ENCODE results near the gene FNBP1.
"Not testable (repeated sequence)": the region's sequence is repeated elsewhere in the genome, so short reads cannot be mapped to it uniquely, and the experiment has no call there.

Gene FNBP1

GRCh38 chr9:129989740-129990139 lies 53.2 kb downstream of the FNBP1 start:
- no peak for DNase-seq

- DNase-seq = no peak
These were observed 53.7 kb downstream of the FNBP1 start for GRCh38 chr9:129989362-129989708.

- DNase-seq = peak; percentile 29
These were observed 54.2 kb downstream of the FNBP1 start for GRCh38 chr9:129988607-129989361.

- no peak for DNase-seq
These were observed 55.0 kb downstream of the FNBP1 start for GRCh38 chr9:129987941-129988340.

GRCh38 chr9:129987047-129987446 lies 55.9 kb downstream of the FNBP1 start:
- DNase-seq = peak; percentile 43

- not testable (repeated sequence) for DNase-seq
These were observed 58.4 kb downstream of the FNBP1 start for GRCh38 chr9:129984589-129984988.

- DNase-seq = no peak
These were observed 59.1 kb downstream of the FNBP1 start for GRCh38 chr9:129983891-129984290.

- DNase-seq = no peak
These were observed 61.6 kb downstream of the FNBP1 start for GRCh38 chr9:129981180-129981907.

GRCh38 chr9:129980224-129980623 lies 62.8 kb downstream of the FNBP1 start:
- not testable (repeated sequence) for DNase-seq

GRCh38 chr9:129979071-129979745 lies 63.8 kb downstream of the FNBP1 start:
- DNase-seq = no peak

- no peak for DNase-seq
These were observed 70.2 kb downstream of the FNBP1 start for GRCh38 chr9:129972816-129973215.

- DNase-seq = no peak
These were observed 74.1 kb downstream of the FNBP1 start for GRCh38 chr9:129968690-129969485.

GRCh38 chr9:129964901-129965734 lies 77.9 kb downstream of the FNBP1 start:
- no peak for DNase-seq

GRCh38 chr9:129962889-129963703 lies 79.9 kb downstream of the FNBP1 start:
- DNase-seq = peak; percentile 73

GRCh38 chr9:129962451-129962864 lies 80.5 kb downstream of the FNBP1 start:
- DNase-seq = no peak

- no peak for DNase-seq
These were observed 84.2 kb downstream of the FNBP1 start for GRCh38 chr9:129958796-129959195.

GRCh38 chr9:129954868-129955550 lies 88.0 kb downstream of the FNBP1 start:
- no peak for DNase-seq

GRCh38 chr9:129953736-129954135 lies 89.3 kb downstream of the FNBP1 start:
- DNase-seq = no peak

GRCh38 chr9:129952337-129952736 lies 90.7 kb downstream of the FNBP1 start:
- DNase-seq = no peak

GRCh38 chr9:129949821-129950220 lies 93.2 kb downstream of the FNBP1 start:
- DNase-seq = no peak

- DNase-seq = not testable (repeated sequence)
These were observed 94.4 kb downstream of the FNBP1 start for GRCh38 chr9:129948626-129949025.
